ENCODE measurements around the gene LCT.

GRCh38 chr2:135740206-135740605 is 96.8 kb downstream of the LCT start:
- TF ChIP-seq YY1 (IDR thresholded peaks at IDR 0.05; ENCODE audit: insufficient read depth, insufficient read length) (no peak), ZNF274 (IDR thresholded peaks at IDR 0.05; ENCODE audit: low read depth, low read length) (no peak), SUZ12 (IDR thresholded peaks at IDR 0.05; ENCODE audit: extremely low read depth, insufficient read depth, insufficient read length) (no peak)
